Choroid plexus epithelial cell (primary cell): ENCODE results near the gene XPNPEP2.

Experiments used
- DNase-seq: peaks from one replicate; pipeline ENCODE4 v3.0.0-alpha.2; 2010; ENCODE audit warnings: low read depth
- H3K4me3 ChIP-seq: 2 replicates; pipeline ENCODE4 v1.5.1; 2011; ENCODE audit warnings: low read depth, mild to moderate bottlenecking, control low read depth, low read length, moderate library complexity
- CTCF ChIP-seq: conservative IDR thresholded peaks from 2 replicates; pipeline ENCODE4 v1.5.1; 2011; ENCODE audit warnings: low read depth, mild to moderate bottlenecking, control low read depth, inconsistent platforms, low read length, moderate library complexity

The XPNPEP2 gene

GRCh38 chrX:129779747-129780146 lies 41.0 kb downstream of the XPNPEP2 start, which contains the start of gene SASH3:
Gene SASH3, plus strand, starts transcription at chrX:129779949. Its CDS starts 149 bp downstream, at chrX:129780098.
- no peak within 1 kb of the TSS for H3K4me3 ChIP-seq
- no peak for DNase-seq
- no peak for TF ChIP-seq CTCF

- no peak for TF ChIP-seq CTCF
- H3K4me3 ChIP-seq: no peak overlapping the region
- no peak for DNase-seq
Observed at GRCh38 chrX:129780441-129781105, 41.8 kb downstream of the XPNPEP2 start.

- no peak overlapping the region for H3K4me3 ChIP-seq
- no peak for TF ChIP-seq CTCF
- DNase-seq: peak; percentile 7
Observed at GRCh38 chrX:129781134-129781672, 42.4 kb downstream of the XPNPEP2 start.

GRCh38 chrX:129781680-129782495 lies 43.1 kb downstream of the XPNPEP2 start:
- TF ChIP-seq CTCF: no peak
- no peak overlapping the region for H3K4me3 ChIP-seq
- no peak for DNase-seq

GRCh38 chrX:129782706-129783105 lies 43.9 kb downstream of the XPNPEP2 start:
- TF ChIP-seq CTCF: no peak
- H3K4me3 ChIP-seq: no peak overlapping the region
- DNase-seq: no peak

- no peak for DNase-seq
- no peak overlapping the region for H3K4me3 ChIP-seq
- no peak for TF ChIP-seq CTCF
Observed at GRCh38 chrX:129783291-129783713, 44.5 kb downstream of the XPNPEP2 start.
